ENCODE data around the gene LRRN2.

- TF ChIP-seq POLR2A (IDR thresholded peaks at IDR 0.05; ENCODE audit: low read length) (no peak), GATA1 (IDR thresholded peaks at IDR 0.05; ENCODE audit: low read depth, low read length) (no peak)
Observed at GRCh38 chr1:204672069-204672468, 13.5 kb downstream of the LRRN2 start.
